Lung (tissue), 12 donors: Measurements from ENCODE around the gene SLCO3A1. TPM values are rescaled to one million over a fixed set of nuclear protein-coding genes. Genes with fewer than 3 reads are reported as not detected.

ENCODE experiments used
- ATAC-seq: fragments of 200-7000 bp; cut with Tn5 transposase; one replicate; pipeline ENCODE4 v1.9.1; 2020; ENCODE audit warnings: moderate number of reproducible peaks; ENCODE audit not compliant: insufficient read depth, low FRiP score
- DNase-seq, 3 donors: peaks; one replicate each; pipeline ENCODE4 v3.0.0-alpha.2; 2013 to 2017
- H3K27ac ChIP-seq, 2 donors: one replicate each; pipeline ENCODE4 v1.5.1; 2013; ENCODE audit warnings: mild to moderate bottlenecking in 2 of 2, moderate library complexity in 2 of 2, control low read depth in 1 of 2, inconsistent platforms in 1 of 2, low read depth in 1 of 2, low read length in 1 of 2
- H3K27me3 ChIP-seq, 3 donors: one replicate each; pipeline ENCODE4 v1.5.1; 2013; ENCODE audit warnings: low read length in 2 of 3; ENCODE audit not compliant: control insufficient read depth in 3 of 3, insufficient read depth in 3 of 3
- H3K36me3 ChIP-seq, 4 donors: one replicate each; pipeline ENCODE4 v1.5.1; 2013; ENCODE audit warnings: low read length in 4 of 4, mild to moderate bottlenecking in 1 of 4, moderate library complexity in 1 of 4; ENCODE audit not compliant: control insufficient read depth in 4 of 4, insufficient read depth in 4 of 4
- H3K4me1 ChIP-seq, 5 donors: one replicate each; pipeline ENCODE4 v1.5.1; 2013; ENCODE audit warnings: low read length in 5 of 5, mild to moderate bottlenecking in 2 of 5, moderate library complexity in 1 of 5; ENCODE audit not compliant: control insufficient read depth in 5 of 5, insufficient read depth in 5 of 5
- H3K4me3 ChIP-seq: one replicate; pipeline ENCODE4 v1.5.1; 2013; ENCODE audit warnings: mild to moderate bottlenecking, control low read depth, moderate library complexity
- H3K9ac ChIP-seq, 2 donors: one replicate each; pipeline ENCODE4 v1.5.1; 2013; ENCODE audit warnings: low read length in 2 of 2, control low read depth in 1 of 2; ENCODE audit not compliant: insufficient read depth in 1 of 2
- H3K9me3 ChIP-seq, 4 donors: one replicate each; pipeline ENCODE4 v1.5.1; 2013; ENCODE audit warnings: low read length in 3 of 4, mild to moderate bottlenecking in 1 of 4, moderate library complexity in 1 of 4; ENCODE audit not compliant: control insufficient read depth in 4 of 4, insufficient read depth in 3 of 4
- WGBS, 2 donors: extraction: QIAGEN DNeasy Blood & Tissue Kit; methylation state at CpG; one replicate each; pipeline ENCODE4 v1.1.7; 2013; 5-methylcytosine and 5-hydroxymethylcytosine counted together
- polyA plus RNA-seq, 2 donors: library from polyadenylated mRNA; stranded (reverse); fragments of 200-250 nt; gene quantifications; one replicate each; pipeline ENCODE4 v1.2.1, GENCODE V29; 2013
- total RNA-seq, 2 donors: library from RNA; depleted of rRNA in 1 of 2; stranded (reverse); fragments of >200 nt in 1 of 2; gene quantifications; one replicate each; pipeline ENCODE4 v1.2.1, GENCODE V29; 2014 to 2021
- TF ChIP-seq, protein P1 (sequence below): IDR thresholded peaks from 2 replicates; pipeline ENCODE4 v1.5.1; 2012; ENCODE audit warnings: mild to moderate bottlenecking; ENCODE audit errors: control extremely low read depth, extremely low read depth
- donor health status: control.
- donor health status: control.
- donor health status: Bipolar disorder and iron deficiency.
- donor health status: healthy.
- donor health status: DM: yes; HTN: yes; CAD: no.

SLCO3A1 gene
- total and polyA plus RNA-seq, 4 donors = 20.5 to 56.3 (median 33.5) TPM

DNA sequence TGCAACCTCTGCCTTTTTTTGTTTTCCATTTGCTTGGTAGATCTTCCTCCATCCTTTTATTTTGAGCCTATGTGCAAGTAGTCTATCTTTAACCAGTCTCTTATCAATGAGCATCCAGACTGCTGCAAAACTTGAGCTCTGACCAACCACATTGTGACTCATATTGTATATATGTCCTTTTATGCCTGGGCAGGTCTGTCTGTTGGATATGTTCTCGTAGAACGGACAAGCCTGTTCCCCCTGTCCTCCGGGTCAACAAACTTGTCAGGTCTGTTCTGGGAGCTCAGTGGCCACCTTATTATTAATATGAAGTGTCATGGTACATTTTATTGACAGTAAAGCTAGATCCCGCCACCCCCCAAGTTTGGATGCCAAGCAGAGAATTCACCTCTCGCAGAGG is 287.3 kb downstream of the SLCO3A1 start:
- Histone ChIP-seq H3K27me3 (no peaks in the 10 kb centered on the region), H3K9me3 (peaks cover 0 to 2% (median 0%) of the 10 kb centered on the region in 4 donors), H3K4me1 (peaks cover 0 to 3% (median 0%) of the 10 kb centered on the region in 5 donors), H3K4me3 (no peak overlapping the region), H3K36me3 (peaks cover 0 to 5% (median 1%) of the 10 kb centered on the region in 4 donors), H3K9ac (no peak overlapping the region), H3K27ac (no peak overlapping the region)
- no peak for ATAC-seq
- TF ChIP-seq, protein P1, sequence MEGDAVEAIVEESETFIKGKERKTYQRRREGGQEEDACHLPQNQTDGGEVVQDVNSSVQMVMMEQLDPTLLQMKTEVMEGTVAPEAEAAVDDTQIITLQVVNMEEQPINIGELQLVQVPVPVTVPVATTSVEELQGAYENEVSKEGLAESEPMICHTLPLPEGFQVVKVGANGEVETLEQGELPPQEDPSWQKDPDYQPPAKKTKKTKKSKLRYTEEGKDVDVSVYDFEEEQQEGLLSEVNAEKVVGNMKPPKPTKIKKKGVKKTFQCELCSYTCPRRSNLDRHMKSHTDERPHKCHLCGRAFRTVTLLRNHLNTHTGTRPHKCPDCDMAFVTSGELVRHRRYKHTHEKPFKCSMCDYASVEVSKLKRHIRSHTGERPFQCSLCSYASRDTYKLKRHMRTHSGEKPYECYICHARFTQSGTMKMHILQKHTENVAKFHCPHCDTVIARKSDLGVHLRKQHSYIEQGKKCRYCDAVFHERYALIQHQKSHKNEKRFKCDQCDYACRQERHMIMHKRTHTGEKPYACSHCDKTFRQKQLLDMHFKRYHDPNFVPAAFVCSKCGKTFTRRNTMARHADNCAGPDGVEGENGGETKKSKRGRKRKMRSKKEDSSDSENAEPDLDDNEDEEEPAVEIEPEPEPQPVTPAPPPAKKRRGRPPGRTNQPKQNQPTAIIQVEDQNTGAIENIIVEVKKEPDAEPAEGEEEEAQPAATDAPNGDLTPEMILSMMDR = no peak
- 94 to 98% methylated on average over 5 of the region's 5 CpGs for WGBS, 2 donors
- DNase-seq = no peak

DNA sequence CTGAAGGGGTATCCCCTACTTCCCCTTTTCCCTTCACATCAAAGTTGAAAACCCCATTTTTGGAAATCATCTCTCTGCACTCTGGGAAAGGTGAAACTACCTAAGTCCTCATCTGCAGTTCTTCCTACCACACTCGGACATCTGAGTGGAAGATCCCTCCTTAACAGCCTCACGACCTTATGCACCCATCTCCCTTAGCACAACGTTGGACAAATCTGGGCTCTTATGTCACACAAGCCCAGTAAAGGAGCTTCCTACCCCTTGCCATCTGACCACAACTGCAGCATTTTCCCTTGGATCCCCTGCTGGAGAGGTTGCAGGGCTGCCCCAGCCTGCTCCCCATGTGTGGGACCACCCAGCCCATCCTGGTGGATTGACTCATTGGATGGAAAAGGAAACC is 288.1 kb downstream of the SLCO3A1 start:
- H3K4me1 ChIP-seq = peaks cover 0 to 3% (median 0%) of the 10 kb centered on the region in 5 donors
- ATAC-seq = no peak
- WGBS, 2 donors = 93 to 94% methylated on average over 3 of the region's 3 CpGs

DNA sequence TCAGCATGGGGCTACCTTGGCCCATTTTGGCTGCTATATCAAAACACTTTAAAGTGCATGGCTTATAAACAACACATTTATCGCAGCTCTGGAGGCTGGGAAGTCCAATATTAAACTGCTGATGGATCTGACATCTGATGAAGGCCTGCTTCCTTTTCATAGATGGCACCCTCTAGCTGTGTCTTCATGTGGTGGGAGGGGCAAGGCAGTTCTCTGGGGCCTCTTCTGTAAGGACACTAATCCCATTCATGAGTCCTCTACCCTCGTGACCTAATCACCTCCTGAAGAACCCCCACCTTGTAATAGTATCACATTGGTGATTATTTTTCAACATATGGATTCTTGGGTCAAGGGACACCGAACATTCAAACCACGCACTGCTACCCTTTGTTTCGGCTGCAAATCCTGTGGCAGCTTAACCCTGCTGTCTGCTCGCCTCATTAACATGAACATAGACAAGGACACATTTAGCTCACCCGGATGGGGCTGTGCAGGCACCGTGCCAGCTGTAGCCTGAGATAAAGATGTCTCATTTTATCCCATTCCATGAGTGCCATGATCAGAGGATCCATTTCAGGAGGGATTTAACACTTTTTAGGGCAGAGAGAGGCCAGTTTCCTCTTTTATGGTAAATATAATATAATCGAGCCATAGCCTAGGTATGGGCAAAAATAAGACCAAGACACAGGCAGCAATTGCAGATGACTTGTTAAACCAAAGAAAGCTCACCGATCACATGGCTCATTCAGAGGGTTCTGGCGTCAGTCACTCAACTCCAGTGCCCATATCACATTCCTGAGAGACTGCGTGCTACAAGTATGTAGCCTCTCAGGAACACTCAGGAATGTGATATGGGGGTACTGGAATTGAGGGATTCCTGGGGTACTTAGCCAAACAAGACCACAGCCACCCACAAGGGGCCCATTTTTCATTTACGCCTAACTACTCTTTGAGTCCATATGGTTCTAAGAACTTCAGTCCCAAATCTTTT is 289.0 kb downstream of the SLCO3A1 start:
- peak overlapping the region; percentile 1 to 83 for H3K27ac ChIP-seq
- H3K4me1 ChIP-seq = peaks cover 0 to 5% (median 0%) of the 10 kb centered on the region in 5 donors
- H3K4me3 ChIP-seq = no peak overlapping the region
- peaks cover 0 to 15% (median 0%) of the 10 kb centered on the region in 4 donors for H3K36me3 ChIP-seq
- WGBS, 2 donors = 79 to 83% methylated on average over 13 of the region's 13 CpGs
- ATAC-seq = no peak
- no peaks in the 10 kb centered on the region for H3K27me3 ChIP-seq
- H3K9me3 ChIP-seq = peaks cover 0 to 2% (median under 1%) of the 10 kb centered on the region in 4 donors
- peak; percentile 39 to 64 (median 39) for DNase-seq
- no peak overlapping the region for H3K9ac ChIP-seq
- TF ChIP-seq, protein P1 = no peak

More for the DNA sequence above, 288.1 kb downstream of the SLCO3A1 start:
- Histone ChIP-seq H3K9me3 (peaks cover 0 to 2% (median 0%) of the 10 kb centered on the region in 4 donors), H3K27me3 (no peaks in the 10 kb centered on the region), H3K9ac (no peak overlapping the region), H3K27ac (peak overlapping the region in 1 of 2 donors; percentile 83), H3K4me3 (no peak overlapping the region), H3K36me3 (peaks cover 0 to 7% (median under 1%) of the 10 kb centered on the region in 4 donors)
- DNase-seq = no peak
- TF ChIP-seq, protein P1 = no peak
